Measurements from ENCODE around the gene PSMD2. TPM values are rescaled to one million over a fixed set of nuclear protein-coding genes. Genes with fewer than 3 reads are reported as not detected.

Gene PSMD2
- total RNA-seq, 1 donor from 2014 or later, result 507 TPM

GRCh38 chr3:184291044-184291737, 7.8 kb upstream of the PSMD2 start:
- DNase-seq (ENCODE audit: low read depth) (no peak), FAIRE-seq (no peak)
- peaks cover 3% of the 10 kb centered on the region for H3K27me3 ChIP-seq (ENCODE audit: control insufficient read depth, insufficient read depth, low read length)
- H3K4me3 ChIP-seq (ENCODE audit: low read depth, low read length), result no peak overlapping the region
- no peak for TF ChIP-seq CTCF (IDR thresholded peaks at IDR 0.05; ENCODE audit: insufficient read depth, low read length, severe bottlenecking)
- no peaks in the 10 kb centered on the region for H3K36me3 ChIP-seq (ENCODE audit: control insufficient read depth, insufficient read depth, low read length)

- DNase-seq (ENCODE audit: low read depth) (no peak), FAIRE-seq (no peak)
- no peaks in the 10 kb centered on the region for H3K36me3 ChIP-seq (ENCODE audit: control insufficient read depth, insufficient read depth, low read length)
- H3K4me3 ChIP-seq (ENCODE audit: low read depth, low read length), result no peak overlapping the region
- no peak for TF ChIP-seq CTCF (IDR thresholded peaks at IDR 0.05; ENCODE audit: insufficient read depth, low read length, severe bottlenecking)
- peaks cover 3% of the 10 kb centered on the region for H3K27me3 ChIP-seq (ENCODE audit: control insufficient read depth, insufficient read depth, low read length)
These were observed 7.1 kb upstream of the PSMD2 start for GRCh38 chr3:184291738-184292445.

- DNase-seq (ENCODE audit: low read depth), result no peak
- H3K36me3 ChIP-seq (ENCODE audit: control insufficient read depth, insufficient read depth, low read length), result peaks cover 1% of the 10 kb centered on the region
- no peak overlapping the region for H3K4me3 ChIP-seq (ENCODE audit: low read depth, low read length)
- H3K27me3 ChIP-seq (ENCODE audit: control insufficient read depth, insufficient read depth, low read length), result no peaks in the 10 kb centered on the region
- FAIRE-seq, result no peak
- TF ChIP-seq CTCF (IDR thresholded peaks at IDR 0.05; ENCODE audit: insufficient read depth, low read length, severe bottlenecking), result no peak
These were observed 3.3 kb upstream of the PSMD2 start for GRCh38 chr3:184295771-184296170.

- FAIRE-seq, result no peak
- no peak overlapping the region for H3K4me3 ChIP-seq (ENCODE audit: low read depth, low read length)
These were observed 2.4 kb upstream of the PSMD2 start for GRCh38 chr3:184296616-184297015.

GRCh38 chr3:184299488-184300377, 692 bp downstream of the PSMD2 start:
- FAIRE-seq (no peak), DNase-seq (ENCODE audit: low read depth) (peak; percentile 65)
- Histone ChIP-seq H3K4me3 (ENCODE audit: low read depth, low read length) (peak overlapping the region; percentile 81), H3K36me3 (ENCODE audit: control insufficient read depth, insufficient read depth, low read length) (peaks cover 29% of the 10 kb centered on the region), H3K27me3 (ENCODE audit: control insufficient read depth, insufficient read depth, low read length) (no peaks in the 10 kb centered on the region)
- TF ChIP-seq CTCF (IDR thresholded peaks at IDR 0.05; ENCODE audit: insufficient read depth, low read length, severe bottlenecking), result no peak

More at GRCh38 chr3:184296616-184297015, 2.4 kb upstream of the PSMD2 start:
- H3K27me3 ChIP-seq (ENCODE audit: control insufficient read depth, insufficient read depth, low read length), result no peaks in the 10 kb centered on the region
- peaks cover 5% of the 10 kb centered on the region for H3K36me3 ChIP-seq (ENCODE audit: control insufficient read depth, insufficient read depth, low read length)
- no peak for DNase-seq (ENCODE audit: low read depth)
- no peak for TF ChIP-seq CTCF (IDR thresholded peaks at IDR 0.05; ENCODE audit: insufficient read depth, low read length, severe bottlenecking)

Measured in bronchial epithelial cell (primary cell).